Measurements from ENCODE around the gene CCN5. TPM values are rescaled to one million over a fixed set of nuclear protein-coding genes. Genes with fewer than 3 reads are reported as not detected.

CCN5 gene
- total and polyA plus RNA-seq, 2 of the 8 experiments (the other 6 are each of a cell fraction or from before 2014, with no cell fraction given) = not detected

DNA sequence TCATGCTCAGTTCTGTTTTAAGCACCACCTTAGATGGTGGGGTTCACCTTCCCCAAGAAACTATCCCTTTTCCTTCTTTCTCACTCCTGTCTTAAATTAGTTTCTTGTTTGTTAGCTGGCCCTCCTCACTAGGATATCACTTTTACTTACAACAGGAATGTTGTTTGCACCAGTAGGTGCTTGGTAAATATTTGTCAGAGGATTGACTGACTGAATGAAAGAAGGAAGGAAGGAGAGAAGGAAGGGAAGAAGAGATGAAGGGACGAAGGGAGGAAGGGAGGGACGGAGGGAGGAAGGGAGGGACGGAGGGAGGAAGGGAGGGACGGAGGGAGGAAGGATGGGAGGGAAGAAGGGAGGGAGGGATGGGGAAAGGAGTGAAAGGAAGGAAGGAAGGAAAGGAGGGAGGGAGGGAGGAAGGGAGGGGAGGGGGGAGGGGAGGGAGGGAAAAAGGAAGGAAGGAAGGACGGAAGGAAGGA is 30.0 kb downstream of the CCN5 start:
- H2BK20ac ChIP-seq (ENCODE audit: low read length) = no peak overlapping the region
- H3K36me3 ChIP-seq (ENCODE audit: control insufficient read depth in 2 of 4, insufficient read depth in 4 of 4, low read length in 3 of 4) = no peaks in the 10 kb centered on the region
- POLR2A ChIA-PET (ENCODE audit: partially characterized antibody) = no interaction called here
- no peaks in the 10 kb centered on the region for H4K20me1 ChIP-seq (replicated peaks in 1 of 2; ENCODE audit: control insufficient read depth in 1 of 2, insufficient read depth in 2 of 2, low read length in 2 of 2)
- no peak overlapping the region for H3K56ac ChIP-seq (replicated peaks; ENCODE audit: insufficient read length, low read depth, low read length)
- H2BK12ac ChIP-seq (ENCODE audit: low read depth, low read length) = no peak overlapping the region
- no peak overlapping the region for H3K4ac ChIP-seq (replicated peaks; ENCODE audit: insufficient read length, low read depth, low read length)
- H2BK15ac ChIP-seq (ENCODE audit: low read length) = no peak overlapping the region
- no peak overlapping the region for H2AK5ac ChIP-seq (ENCODE audit: low read depth, low read length)
- H3K14ac ChIP-seq (ENCODE audit: insufficient read length) = no peak overlapping the region
- H3K9me3 ChIP-seq (ENCODE audit: insufficient read depth in 2 of 2, low read depth in 1 of 2, low read length in 1 of 2) = no peaks in the 10 kb centered on the region
- H3K18ac ChIP-seq (ENCODE audit: extremely low read depth, low read length) = no peak overlapping the region
- H4K5ac ChIP-seq (ENCODE audit: insufficient read length, low read depth, low read length) = no peak overlapping the region
- peak overlapping the region in 2 of 4 experiments; percentile 46 to 71; a peak in 3 of 8 replicates for H3K4me3 ChIP-seq (ENCODE audit: extremely low read depth in 1 of 4, insufficient read depth in 2 of 4, low read depth in 3 of 4, low read length in 4 of 4)
- TF ChIP-seq SIN3A (conservative IDR thresholded peaks at IDR 0.05 in 1 of 2, IDR thresholded peaks at IDR 0.05 in 1 of 2; ENCODE audit: low read depth in 1 of 2, low read length in 2 of 2) (no peak), HDAC2 (IDR thresholded peaks at IDR 0.05; ENCODE audit: borderline replicate concordance in 1 of 2, low read depth in 2 of 2, low read length in 2 of 2) (no peak)
- H3K27me3 ChIP-seq (replicated peaks in 1 of 4; ENCODE audit: control insufficient read depth in 3 of 4, extremely low read depth in 1 of 4, insufficient read depth in 3 of 4, low read length in 3 of 4) = peaks cover 2 to 40% (median 25%) of the 10 kb centered on the region in 4 experiments
- WGBS, 2 experiments (ENCODE audit: extremely low coverage in 1 of 2, insufficient coverage in 1 of 2, insufficient read length in 1 of 2, insufficient replicate concordance in 2 of 2, low coverage in 1 of 2, low lambda C conversion rate in 2 of 2, missing lambda C conversion rate in 1 of 2) = 15 to 40% methylated on average over 2 to 4 of the region's 5 CpGs
- FAIRE-seq (no peak), DNase-seq (ENCODE audit: low read depth in 1 of 2, low spot score in 2 of 2) (no peak)
- no peak overlapping the region for H3K9ac ChIP-seq (replicated peaks in 1 of 4; ENCODE audit: extremely low read depth in 1 of 4, low read depth in 3 of 4, low read length in 3 of 4)
- H3K4me1 ChIP-seq (replicated peaks in 1 of 4; ENCODE audit: control insufficient read depth in 3 of 4, insufficient read depth in 4 of 4, low read length in 3 of 4) = peaks cover 0 to 7% (median 3%) of the 10 kb centered on the region in 4 experiments; a peak in 4 of 7 replicates
- no peak overlapping the region for H2BK5ac ChIP-seq (ENCODE audit: low read depth, low read length)
- H2AFZ ChIP-seq (ENCODE audit: low read length) = no peak overlapping the region; the same call in 1 of the 2 replicates
- no peak overlapping the region for H2BK120ac ChIP-seq (replicated peaks; ENCODE audit: low read depth, low read length)
- H3K4me2 ChIP-seq (ENCODE audit: insufficient read depth in 1 of 2, low read depth in 2 of 2, low read length in 2 of 2) = peak overlapping the region; percentile 86 to 95
- peaks cover 11% of the 10 kb centered on the region; the same call in 1 of the 2 replicates for H3K23me2 ChIP-seq (ENCODE audit: low read depth, low read length)
- H3K23ac ChIP-seq (ENCODE audit: insufficient read length) = no peak overlapping the region
- CTCF ChIA-PET (ENCODE audit: partially characterized antibody) = interaction anchor here (1.3 to 15.1 kb wide), 3 partner anchors 18 to 134 kb away, joined by 3 to 256 read pairs (median 55); no protein-coding TSS in a partner anchor
- no peaks in the 10 kb centered on the region for H3K79me1 ChIP-seq (ENCODE audit: low read depth, low read length)
- H3K27ac ChIP-seq (ENCODE audit: low read depth, low read length) = no peak overlapping the region
- no peak overlapping the region; the same call in 1 of the 2 replicates for H4K8ac ChIP-seq (ENCODE audit: extremely low read depth, insufficient read depth, low read length)
- no peak overlapping the region for H4K91ac ChIP-seq (replicated peaks; ENCODE audit: insufficient read length, low read length)
- no peaks in the 10 kb centered on the region for H3K79me2 ChIP-seq (ENCODE audit: control insufficient read depth in 1 of 2, insufficient read depth in 2 of 2, low read length in 2 of 2)

Data from H1 (cell line).